BJ (cell line): ENCODE data around the gene WDSUB1. TPM values are rescaled to one million over a fixed set of nuclear protein-coding genes. Genes with fewer than 3 reads are reported as not detected.

Experiments used
- CTCF ChIA-PET: fragments of 350-600 bp; formaldehyde crosslinking; extraction: SDS; loops from one replicate; lab custom pipeline; 2021; ENCODE audit warnings: antibody characterized with exemption, inconsistent platforms; lab: Yijun Ruan, JAX
- POLR2A ChIA-PET: fragments of 300-600 bp; sonication (Branson Sonifier 250); formaldehyde crosslinking; extraction: SDS; loops from one replicate; lab custom pipeline; 2021; ENCODE audit warnings: antibody characterized with exemption; lab: Charles Lee
- DNase-seq: peaks from one replicate; pipeline ENCODE4 v3.0.0-alpha.2; 2011; ENCODE audit warnings: low read depth
- H3K27me3 ChIP-seq: 2 replicates; pipeline ENCODE4 v1.6.0; 2011; ENCODE audit warnings: low read length; ENCODE audit not compliant: control insufficient read depth, insufficient read depth
- H3K36me3 ChIP-seq: 2 replicates; pipeline ENCODE4 v1.5.1; 2011; ENCODE audit warnings: low read length; ENCODE audit not compliant: control insufficient read depth, insufficient read depth
- H3K4me3 ChIP-seq: 2 replicates; pipeline ENCODE4 v1.5.1; 2011; ENCODE audit warnings: low read depth, mild to moderate bottlenecking, control low read depth, low read length
- CTCF ChIP-seq: IDR thresholded peaks from 2 replicates; pipeline ENCODE4 v1.5.1; 2011; ENCODE audit warnings: low read depth, mild to moderate bottlenecking, control low read depth, inconsistent platforms, low read length, moderate library complexity; ENCODE audit not compliant: insufficient read depth
- polyA plus RNA-seq: library from polyadenylated mRNA; depleted of rRNA; stranded (reverse); fragments of >200 nt; gene quantifications from 2 replicates; pipeline ENCODE4 v1.2.3, GENCODE V29; 2011

Gene WDSUB1
- polyA plus RNA-seq, 1 experiment, result 4.5 TPM

- no peak for DNase-seq
- no peak for TF ChIP-seq CTCF
- POLR2A ChIA-PET, result no interaction called here
- Histone ChIP-seq H3K4me3 (no peak overlapping the region), H3K27me3 (peaks cover 1% of the 10 kb centered on the region; the same call in 1 of the 2 replicates), H3K36me3 (no peaks in the 10 kb centered on the region)
- CTCF ChIA-PET, result interaction anchor here (1.3 kb wide), 1 partner anchor 10 kb away, joined by 6 read pairs; no protein-coding TSS in a partner anchor
These were observed 1.2 kb upstream of the WDSUB1 start for GRCh38 chr2:159287733-159288132.

- DNase-seq, result peak; percentile 62
- Histone ChIP-seq H3K36me3 (no peaks in the 10 kb centered on the region), H3K27me3 (no peaks in the 10 kb centered on the region), H3K4me3 (peak overlapping the region; percentile 76)
- ChIA-PET POLR2A (no interaction called here), CTCF (interaction anchor here (1.3 kb wide), 1 partner anchor 11 kb away, joined by 6 read pairs; no protein-coding TSS in a partner anchor)
- TF ChIP-seq CTCF, result no peak
These were observed 372 bp upstream of the WDSUB1 start for GRCh38 chr2:159286709-159287441.

GRCh38 chr2:159285433-159285832 lies 1.1 kb downstream of the WDSUB1 start:
- TF ChIP-seq CTCF, result no peak
- Histone ChIP-seq H3K27me3 (no peaks in the 10 kb centered on the region), H3K36me3 (no peaks in the 10 kb centered on the region), H3K4me3 (peak overlapping the region; percentile 76)
- POLR2A ChIA-PET, result no interaction called here
- DNase-seq, result no peak
- CTCF ChIA-PET, result interaction anchor here (0.5 kb wide), 1 partner anchor 199 kb away, joined by 3 read pairs; no protein-coding TSS in a partner anchor

- H3K27me3 ChIP-seq, result no peaks in the 10 kb centered on the region
- no peak overlapping the region for H3K4me3 ChIP-seq
- DNase-seq, result no peak
- H3K36me3 ChIP-seq, result no peaks in the 10 kb centered on the region
- POLR2A ChIA-PET, result no interaction called here
- TF ChIP-seq CTCF, result no peak
- CTCF ChIA-PET, result no interaction called here
These were observed 3.0 kb downstream of the WDSUB1 start for GRCh38 chr2:159283529-159283928.

- no peak for DNase-seq
- Histone ChIP-seq H3K36me3 (no peaks in the 10 kb centered on the region), H3K4me3 (no peak overlapping the region), H3K27me3 (no peaks in the 10 kb centered on the region)
- POLR2A ChIA-PET, result no interaction called here
- CTCF ChIA-PET, result no interaction called here
- TF ChIP-seq CTCF, result no peak
These were observed 5.5 kb downstream of the WDSUB1 start for GRCh38 chr2:159281002-159281401.
